ENCODE measurements around the gene STX1B. TPM values are rescaled to one million over a fixed set of nuclear protein-coding genes. Genes with fewer than 3 reads are reported as not detected.

Gene STX1B
- total RNA-seq, 4 donors from 2014 or later = 0.13 to 0.36 TPM; not detected in 2

DNA sequence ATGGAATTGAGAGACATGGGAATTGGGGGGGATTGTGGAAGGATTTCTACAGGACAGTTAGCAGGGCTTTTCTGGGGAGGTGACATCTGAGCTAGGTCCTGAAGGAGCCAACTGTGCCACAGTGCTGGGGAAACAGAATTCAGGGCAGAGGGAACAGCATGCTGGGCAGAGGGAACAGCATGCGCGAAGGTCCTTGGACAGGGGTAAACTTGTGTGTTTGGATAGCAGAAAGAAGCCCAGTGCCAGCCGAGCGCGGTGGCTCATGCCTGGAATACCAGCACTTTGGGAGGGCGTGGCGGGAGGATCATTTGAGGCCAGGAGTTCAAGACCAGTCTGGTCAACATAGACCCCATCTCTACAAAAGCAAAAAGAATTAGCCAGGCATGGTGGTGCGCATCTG, 3.8 kb downstream of the STX1B start:
- Histone ChIP-seq H3K27ac (no peak overlapping the region), H3K27me3 (peaks cover 22 to 35% (median 29%) of the 10 kb centered on the region in 3 donors), H3K36me3 (no peaks in the 10 kb centered on the region), H3K4me3 (no peak overlapping the region), H3K9me3 (no peaks in the 10 kb centered on the region), H3K4me1 (no peaks in the 10 kb centered on the region)
- ATAC-seq = no peak
- TF ChIP-seq POLR2A (IDR thresholded peaks at IDR 0.05) = no peak
- TF ChIP-seq, protein P1, sequence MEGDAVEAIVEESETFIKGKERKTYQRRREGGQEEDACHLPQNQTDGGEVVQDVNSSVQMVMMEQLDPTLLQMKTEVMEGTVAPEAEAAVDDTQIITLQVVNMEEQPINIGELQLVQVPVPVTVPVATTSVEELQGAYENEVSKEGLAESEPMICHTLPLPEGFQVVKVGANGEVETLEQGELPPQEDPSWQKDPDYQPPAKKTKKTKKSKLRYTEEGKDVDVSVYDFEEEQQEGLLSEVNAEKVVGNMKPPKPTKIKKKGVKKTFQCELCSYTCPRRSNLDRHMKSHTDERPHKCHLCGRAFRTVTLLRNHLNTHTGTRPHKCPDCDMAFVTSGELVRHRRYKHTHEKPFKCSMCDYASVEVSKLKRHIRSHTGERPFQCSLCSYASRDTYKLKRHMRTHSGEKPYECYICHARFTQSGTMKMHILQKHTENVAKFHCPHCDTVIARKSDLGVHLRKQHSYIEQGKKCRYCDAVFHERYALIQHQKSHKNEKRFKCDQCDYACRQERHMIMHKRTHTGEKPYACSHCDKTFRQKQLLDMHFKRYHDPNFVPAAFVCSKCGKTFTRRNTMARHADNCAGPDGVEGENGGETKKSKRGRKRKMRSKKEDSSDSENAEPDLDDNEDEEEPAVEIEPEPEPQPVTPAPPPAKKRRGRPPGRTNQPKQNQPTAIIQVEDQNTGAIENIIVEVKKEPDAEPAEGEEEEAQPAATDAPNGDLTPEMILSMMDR (IDR thresholded peaks at IDR 0.05 in 4 of 5, conservative IDR thresholded peaks at IDR 0.05 in 1 of 5) = no peak
- no peak for DNase-seq
- intact Hi-C loops (cut with DNase I; ENCODE audit: low total_unique reads) = no loop called here
- in situ Hi-C loops (cut with MboI; ENCODE audit: low sequenced_read_pairs in 4 of 4) = loop anchor here in 2 of 4 donors (25.0 kb wide), 2 partner anchors 156 to 856 kb away; partner anchors contain the start of genes PRSS36 (in 1 of the 2) and ZNF267 (in 1 of the 2)

DNA sequence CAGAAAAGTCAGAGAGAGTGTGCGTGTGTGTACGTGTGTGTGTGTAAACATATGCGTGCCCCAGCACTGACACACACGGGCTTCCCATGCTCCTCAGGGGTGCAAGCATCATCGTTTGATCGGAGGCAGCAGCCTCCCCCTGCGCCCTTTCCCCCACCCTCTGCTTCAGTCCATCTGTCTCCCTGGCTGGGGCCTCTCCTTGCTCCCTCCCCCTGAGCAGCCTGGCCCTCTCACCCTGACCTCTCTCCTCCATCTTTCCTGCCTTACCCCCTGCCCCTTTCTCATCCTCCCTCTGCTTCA, 4.4 kb downstream of the STX1B start:
- TF ChIP-seq, protein P1 (IDR thresholded peaks at IDR 0.05 in 4 of 5, conservative IDR thresholded peaks at IDR 0.05 in 1 of 5) = no peak
- TF ChIP-seq POLR2A (IDR thresholded peaks at IDR 0.05) = no peak
- no peak for DNase-seq
- no peaks in the 10 kb centered on the region for H3K4me1 ChIP-seq
- H3K36me3 ChIP-seq = no peaks in the 10 kb centered on the region
- intact Hi-C loops (cut with DNase I; ENCODE audit: low total_unique reads) (no loop called here), in situ Hi-C loops (cut with MboI; ENCODE audit: low sequenced_read_pairs in 4 of 4) (loop anchor here in 2 of 4 donors (25.0 kb wide), 2 partner anchors 156 to 856 kb away; partner anchors contain the start of genes PRSS36 (in 1 of the 2) and ZNF267 (in 1 of the 2))
- ATAC-seq = no peak
- H3K4me3 ChIP-seq = no peak overlapping the region
- H3K9me3 ChIP-seq = no peaks in the 10 kb centered on the region
- peaks cover 17 to 30% (median 23%) of the 10 kb centered on the region in 3 donors for H3K27me3 ChIP-seq
- H3K27ac ChIP-seq = no peak overlapping the region

DNA sequence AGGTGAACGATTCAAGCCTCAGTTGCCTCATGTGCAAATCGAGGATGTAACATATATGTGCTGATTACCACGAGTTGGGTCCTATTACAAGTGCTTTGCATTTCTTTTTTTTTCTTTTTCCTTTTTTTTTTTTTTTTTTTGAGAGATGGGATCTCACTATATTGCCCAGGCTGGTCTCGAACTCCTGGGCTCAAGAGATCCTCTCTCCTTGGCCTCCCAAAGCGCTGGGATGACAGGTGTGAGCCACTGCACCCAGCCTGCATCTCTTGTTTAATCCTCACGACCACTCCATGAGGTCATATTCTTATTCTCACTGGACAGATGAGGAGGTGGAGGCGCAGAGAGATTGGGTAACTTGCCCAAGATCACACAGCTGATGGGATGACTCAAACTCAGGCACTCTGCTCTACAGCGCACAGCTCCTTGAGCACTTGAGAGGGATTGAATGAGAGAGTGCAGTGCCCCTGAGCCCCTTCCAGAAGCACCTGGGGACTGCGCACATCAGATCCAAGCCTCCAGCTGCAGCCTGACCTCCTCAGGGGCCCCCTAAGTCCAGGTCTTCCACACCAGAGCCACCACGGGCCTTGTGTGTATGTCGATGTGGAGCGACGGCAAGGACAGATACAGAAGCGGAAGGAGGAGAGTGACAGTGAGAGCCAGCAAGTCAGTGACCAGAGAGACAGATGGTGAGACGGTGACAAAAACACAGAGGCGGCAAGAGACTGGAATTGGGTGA, 4.9 kb downstream of the STX1B start:
- DNase-seq = no peak
- TF ChIP-seq, protein P1 (IDR thresholded peaks at IDR 0.05 in 4 of 5, conservative IDR thresholded peaks at IDR 0.05 in 1 of 5) = no peak
- TF ChIP-seq POLR2A (IDR thresholded peaks at IDR 0.05) = no peak
- H3K4me1 ChIP-seq = no peaks in the 10 kb centered on the region

DNA sequence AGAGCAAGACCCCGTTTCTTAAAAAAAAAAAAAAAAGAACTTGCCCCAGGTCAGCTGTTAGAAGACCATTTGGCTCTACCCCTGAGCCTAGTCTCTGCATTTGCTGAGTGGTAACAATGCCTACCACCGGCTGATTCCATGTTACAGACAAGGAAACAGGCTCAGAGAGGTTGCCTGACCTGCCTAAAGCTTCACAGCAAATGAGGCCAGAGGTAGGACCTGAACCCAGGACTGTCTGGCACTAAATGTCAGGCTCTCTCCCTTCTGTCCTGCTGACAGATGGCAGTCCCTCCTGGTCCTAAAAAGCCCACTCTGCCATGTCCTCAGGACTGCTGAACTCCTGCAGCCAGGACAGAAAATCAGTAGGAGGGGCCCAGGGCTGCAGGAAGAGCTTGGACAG, 5.8 kb downstream of the STX1B start:
- in situ Hi-C loops (cut with MboI; ENCODE audit: low sequenced_read_pairs in 4 of 4) (loop anchor here in 2 of 4 donors (25.0 kb wide), 2 partner anchors 158 to 858 kb away; partner anchors contain the start of genes PRSS36 (in 1 of the 2) and ZNF267 (in 1 of the 2)), intact Hi-C loops (cut with DNase I; ENCODE audit: low total_unique reads) (no loop called here)
- TF ChIP-seq, protein P1 (IDR thresholded peaks at IDR 0.05 in 4 of 5, conservative IDR thresholded peaks at IDR 0.05 in 1 of 5) = no peak
- TF ChIP-seq POLR2A (IDR thresholded peaks at IDR 0.05) = no peak
- Histone ChIP-seq H3K27ac (no peak overlapping the region), H3K9me3 (no peaks in the 10 kb centered on the region), H3K27me3 (peaks cover 6 to 20% (median 15%) of the 10 kb centered on the region in 3 donors), H3K36me3 (no peaks in the 10 kb centered on the region), H3K4me3 (no peak overlapping the region), H3K4me1 (no peaks in the 10 kb centered on the region)
- no peak for DNase-seq
- no peak for ATAC-seq

More for the DNA sequence above, 4.9 kb downstream of the STX1B start:
- peaks cover 12 to 25% (median 20%) of the 10 kb centered on the region in 3 donors for H3K27me3 ChIP-seq
- H3K27ac ChIP-seq = no peak overlapping the region
- no peaks in the 10 kb centered on the region for H3K9me3 ChIP-seq
- no peak overlapping the region for H3K4me3 ChIP-seq
- no peaks in the 10 kb centered on the region for H3K36me3 ChIP-seq
- in situ Hi-C loops (cut with MboI; ENCODE audit: low sequenced_read_pairs in 4 of 4) (loop anchor here in 2 of 4 donors (25.0 kb wide), 2 partner anchors 157 to 857 kb away; partner anchors contain the start of genes PRSS36 (in 1 of the 2) and ZNF267 (in 1 of the 2)), intact Hi-C loops (cut with DNase I; ENCODE audit: low total_unique reads) (no loop called here)
- ATAC-seq = no peak
